Ishikawa (cell line): ENCODE measurements around the gene RSBN1.

Experiments used
- CEBPB ChIP-seq: IDR thresholded peaks from 2 replicates; pipeline ENCODE4 v1.6.1; 2012
- CREB1 ChIP-seq: IDR thresholded peaks from 2 replicates; pipeline ENCODE4 v1.6.1; 2012; ENCODE audit warnings: low read depth
- EGR1 ChIP-seq: IDR thresholded peaks from 2 replicates; pipeline ENCODE4 v1.6.1; 2012
- EP300 ChIP-seq: IDR thresholded peaks from 2 replicates; pipeline ENCODE4 v1.6.1; 2012; ENCODE audit warnings: borderline replicate concordance
- FOXM1 ChIP-seq: IDR thresholded peaks from 2 replicates; pipeline ENCODE4 v1.6.1; 2012; ENCODE audit warnings: low read depth, borderline replicate concordance
- NFIC ChIP-seq: IDR thresholded peaks from 2 replicates; pipeline ENCODE4 v1.6.1; 2012
- RAD21 ChIP-seq: IDR thresholded peaks from 2 replicates; pipeline ENCODE4 v1.6.1; 2012; ENCODE audit warnings: low read depth
- REST ChIP-seq: IDR thresholded peaks from 2 replicates; pipeline ENCODE4 v1.6.1; 2012; ENCODE audit warnings: low read depth, mild to moderate bottlenecking
- TAF1 ChIP-seq: IDR thresholded peaks from 2 replicates; pipeline ENCODE4 v1.6.1; 2012; ENCODE audit warnings: low read depth, mild to moderate bottlenecking
- TCF12 ChIP-seq: IDR thresholded peaks from 2 replicates; pipeline ENCODE4 v1.6.1; 2012; ENCODE audit warnings: low read depth
- TEAD4 ChIP-seq: IDR thresholded peaks from 2 replicates; pipeline ENCODE4 v1.6.1; 2012
- USF1 ChIP-seq: IDR thresholded peaks from 2 replicates; pipeline ENCODE4 v1.6.1; 2012
- YY1 ChIP-seq: IDR thresholded peaks from 2 replicates; pipeline ENCODE4 v1.6.1; 2012; ENCODE audit warnings: low read depth
- ZBTB7A ChIP-seq: IDR thresholded peaks from 2 replicates; pipeline ENCODE4 v1.6.1; 2012; ENCODE audit warnings: low read depth
- TF ChIP-seq, protein P1 (sequence below): IDR thresholded peaks from 2 replicates; pipeline ENCODE4 v1.6.1; 2012

The RSBN1 gene

GRCh38 chr1:113747376-113747775, 64.9 kb downstream of the RSBN1 start:
- TF ChIP-seq CREB1 (no peak), YY1 (no peak), EGR1 (no peak), ZBTB7A (no peak), REST (no peak), TCF12 (no peak), FOXM1 (no peak), CEBPB (no peak), TEAD4 (no peak), TAF1 (no peak), RAD21 (no peak)
- TF ChIP-seq, protein P1, sequence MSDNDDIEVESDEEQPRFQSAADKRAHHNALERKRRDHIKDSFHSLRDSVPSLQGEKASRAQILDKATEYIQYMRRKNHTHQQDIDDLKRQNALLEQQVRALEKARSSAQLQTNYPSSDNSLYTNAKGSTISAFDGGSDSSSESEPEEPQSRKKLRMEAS: no peak

GRCh38 chr1:113745425-113745824, 66.9 kb downstream of the RSBN1 start:
- no peak for TF ChIP-seq ZBTB7A
- TF ChIP-seq USF1: no peak
- TF ChIP-seq FOXM1: no peak
- TF ChIP-seq RAD21: no peak

DNA sequence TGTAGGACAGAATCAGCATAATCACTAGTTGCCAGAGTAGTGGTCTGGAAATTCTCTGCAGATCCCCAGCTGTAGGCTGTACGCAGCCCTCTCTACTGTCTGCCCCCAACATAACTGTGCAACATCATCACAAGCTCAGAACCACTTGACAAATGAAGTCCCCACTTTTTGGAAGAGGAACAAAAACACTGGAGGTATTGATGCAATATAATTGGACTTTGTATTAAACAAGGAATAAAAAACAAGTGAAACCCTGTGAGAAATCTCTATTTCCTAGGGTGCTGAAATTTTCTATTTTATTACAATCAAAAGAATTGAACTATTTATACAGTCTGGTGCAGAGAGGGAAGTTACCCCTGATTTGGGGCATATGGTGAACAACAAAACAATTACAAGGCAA, 68.2 kb downstream of the RSBN1 start:
- no peak for TF ChIP-seq TAF1
- TF ChIP-seq TCF12: no peak
- no peak for TF ChIP-seq CREB1
- no peak for TF ChIP-seq FOXM1
- no peak for TF ChIP-seq NFIC
- no peak for TF ChIP-seq REST
- no peak for TF ChIP-seq EP300
- no peak for TF ChIP-seq YY1
- TF ChIP-seq RAD21: no peak
- TF ChIP-seq TEAD4: no peak

- TF ChIP-seq RAD21 (no peak), ZBTB7A (no peak), NFIC (no peak), FOXM1 (no peak), TEAD4 (no peak), TAF1 (no peak), YY1 (no peak), TCF12 (no peak), EP300 (no peak), CEBPB (no peak), EGR1 (no peak), CREB1 (no peak), USF1 (no peak), REST (no peak)
- TF ChIP-seq, protein P1: no peak
Measured at GRCh38 chr1:113742515-113742914, 69.8 kb downstream of the RSBN1 start.
